Measurements from ENCODE around the gene ADGRL3. TPM values are rescaled to one million over a fixed set of nuclear protein-coding genes. Genes with fewer than 3 reads are reported as not detected.
"Not testable (repeated sequence)": the region's sequence is repeated elsewhere in the genome, so short reads cannot be mapped to it uniquely, and the experiment has no call there.

ADGRL3 gene
- total and polyA plus RNA-seq, 2 donors, result 3.1 to 70.1 TPM

DNA sequence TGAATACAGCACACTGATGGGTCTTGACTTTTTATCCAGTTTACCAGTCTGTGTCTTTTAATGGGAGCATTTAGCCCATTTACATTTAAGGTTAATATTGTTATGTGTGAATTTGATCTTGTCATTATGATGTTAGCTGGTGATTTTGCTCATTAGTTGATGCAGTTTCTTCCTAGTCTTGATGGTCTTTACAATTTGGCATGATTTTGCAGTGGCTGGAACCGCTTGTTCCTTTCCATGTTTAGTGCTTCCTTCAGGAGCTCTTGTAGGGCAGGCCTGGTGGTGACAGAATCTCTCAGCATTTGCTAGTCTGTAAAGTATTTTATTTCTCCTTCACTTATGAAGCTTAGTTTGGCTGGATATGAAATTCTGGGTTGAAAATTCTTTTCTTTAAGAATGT lies 558.5 kb downstream of the ADGRL3 start:
- not testable (repeated sequence) for DNase-seq (ENCODE audit: extremely low spot score); H3K4me1 ChIP-seq (ENCODE audit: insufficient read depth); H3K36me3 ChIP-seq (ENCODE audit: insufficient read depth); H3K4me3 ChIP-seq (ENCODE audit: low read depth, low read length); H3K27ac ChIP-seq (ENCODE audit: low read depth)
- WGBS, result 95% methylated on average over 1 of the region's 1 CpG

DNA sequence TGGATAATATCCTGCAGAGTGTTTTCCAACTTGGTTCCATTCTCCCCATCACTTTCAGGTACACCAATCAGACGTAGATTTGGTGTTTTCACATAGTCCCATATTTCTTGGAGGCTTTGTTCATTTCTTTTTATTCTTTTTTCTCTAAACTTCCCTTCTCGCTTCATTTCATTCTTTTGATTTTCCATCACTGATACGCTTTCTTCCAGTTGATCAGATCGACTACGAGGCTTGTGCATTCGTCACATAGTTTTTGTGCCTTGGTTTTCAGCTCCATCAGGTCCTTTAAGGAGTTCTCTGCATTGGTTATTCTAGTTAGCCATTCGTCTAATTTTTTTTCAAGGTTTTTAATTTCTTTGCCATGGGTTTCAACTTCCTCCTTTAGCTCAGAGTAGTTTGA lies 559.1 kb downstream of the ADGRL3 start:
- not testable (repeated sequence) for H3K4me3 ChIP-seq (ENCODE audit: low read depth, low read length); H3K36me3 ChIP-seq (ENCODE audit: insufficient read depth); H3K4me1 ChIP-seq (ENCODE audit: insufficient read depth); H3K27ac ChIP-seq (ENCODE audit: low read depth); DNase-seq (ENCODE audit: extremely low spot score)
- 90% methylated on average over 6 of the region's 7 CpGs for WGBS

DNA sequence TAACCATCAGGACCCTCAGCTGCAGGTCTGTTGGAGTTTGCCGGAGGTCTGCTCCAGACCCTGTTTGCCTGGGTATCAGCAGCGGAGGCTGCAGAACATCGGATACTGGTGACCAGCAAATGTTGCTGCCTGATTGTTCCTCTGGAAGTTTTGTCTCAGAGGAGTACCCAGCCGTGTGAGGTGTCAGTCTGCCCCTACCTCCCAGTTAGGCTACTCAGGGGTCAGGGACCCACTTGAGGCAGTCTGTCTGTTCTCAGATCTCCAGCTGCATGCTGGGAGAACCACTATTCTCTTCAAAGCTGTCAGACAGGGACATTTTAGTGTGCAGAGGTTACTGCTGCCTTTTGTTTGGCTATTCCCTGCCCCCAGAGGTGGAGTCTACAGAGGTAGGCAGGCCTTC lies 559.8 kb downstream of the ADGRL3 start:
- WGBS, result 98% methylated on average over 4 of the region's 4 CpGs
- not testable (repeated sequence) for DNase-seq (ENCODE audit: extremely low spot score); H3K4me1 ChIP-seq (ENCODE audit: insufficient read depth)

DNA sequence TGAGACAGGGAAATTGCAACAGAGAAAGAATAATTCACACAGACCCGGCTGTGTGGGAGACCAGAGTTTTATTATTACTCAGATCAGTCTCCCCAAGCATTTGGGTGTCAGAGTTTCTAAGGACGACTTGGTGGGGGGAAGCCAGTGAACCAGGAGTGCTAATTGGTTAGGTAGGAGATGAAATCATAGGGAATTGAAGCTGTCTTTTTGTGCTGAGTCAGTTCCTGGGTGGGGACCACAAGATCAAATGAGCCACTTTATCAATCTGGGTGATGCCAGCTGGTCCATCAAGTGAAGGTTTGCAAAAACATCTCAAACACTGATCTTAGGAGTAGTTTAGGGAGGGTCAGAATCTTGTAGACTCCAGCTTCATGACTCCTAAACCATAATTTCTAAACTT lies 560.7 kb downstream of the ADGRL3 start:
- Histone ChIP-seq H3K4me3 (ENCODE audit: low read depth, low read length) (no peak overlapping the region), H3K36me3 (ENCODE audit: insufficient read depth) (no peaks in the 10 kb centered on the region), H3K27ac (ENCODE audit: low read depth) (no peak overlapping the region), H3K4me1 (ENCODE audit: insufficient read depth) (no peaks in the 10 kb centered on the region)
- 94% methylated on average over 2 of the region's 2 CpGs for WGBS
- DNase-seq (ENCODE audit: extremely low spot score), result no peak

More for the DNA sequence above, 559.8 kb downstream of the ADGRL3 start:
- not testable (repeated sequence) for H3K27ac ChIP-seq (ENCODE audit: low read depth); H3K4me3 ChIP-seq (ENCODE audit: low read depth, low read length); H3K36me3 ChIP-seq (ENCODE audit: insufficient read depth)

DNA sequence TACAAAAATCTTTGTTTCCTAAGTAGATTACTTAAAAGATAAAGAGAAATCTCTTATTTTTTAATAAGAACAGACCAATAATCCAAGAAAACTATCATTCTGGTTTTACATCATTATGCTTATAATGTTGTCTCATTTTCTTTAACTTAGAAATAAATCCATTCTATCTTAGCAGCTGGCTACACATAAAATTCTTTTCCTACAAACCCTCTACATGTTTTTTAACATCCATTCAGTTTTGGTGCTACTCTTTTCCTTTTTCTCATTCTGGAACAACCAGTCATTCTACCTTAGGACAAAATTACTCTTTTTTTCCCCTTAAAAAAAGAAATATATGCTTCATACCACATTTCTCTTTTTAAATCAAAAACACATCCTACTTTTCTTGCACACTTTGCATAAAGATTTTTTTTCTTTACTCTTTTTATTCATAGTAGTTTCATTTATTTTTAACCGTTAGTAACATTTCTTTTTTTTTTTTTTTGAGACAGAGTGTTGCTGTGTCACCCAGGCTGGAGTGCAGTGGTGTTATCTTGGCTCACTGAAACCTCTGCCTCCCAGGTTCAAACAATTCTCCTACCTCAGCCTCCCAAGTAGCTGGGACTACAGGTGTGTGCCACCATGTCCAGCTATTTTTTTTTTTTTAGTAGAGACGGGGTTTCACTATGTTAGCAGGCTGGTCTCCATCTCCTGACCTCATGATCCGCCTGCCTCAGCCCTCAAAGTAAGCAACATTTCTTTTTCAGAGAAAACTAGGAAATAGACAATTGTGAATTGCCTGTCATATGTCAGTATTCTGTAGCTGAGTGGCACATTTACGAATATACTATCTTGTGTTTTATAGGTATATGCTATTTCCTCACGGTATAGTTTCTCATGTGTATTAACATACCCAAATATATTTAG lies 562.8 kb downstream of the ADGRL3 start:
- Histone ChIP-seq H3K4me3 (ENCODE audit: low read depth, low read length) (no peak overlapping the region), H3K27ac (ENCODE audit: low read depth) (no peak overlapping the region), H3K36me3 (ENCODE audit: insufficient read depth) (no peaks in the 10 kb centered on the region), H3K4me1 (ENCODE audit: insufficient read depth) (no peaks in the 10 kb centered on the region)
- 91% methylated on average over 5 of the region's 5 CpGs for WGBS
- no peak for DNase-seq (ENCODE audit: extremely low spot score)

DNA sequence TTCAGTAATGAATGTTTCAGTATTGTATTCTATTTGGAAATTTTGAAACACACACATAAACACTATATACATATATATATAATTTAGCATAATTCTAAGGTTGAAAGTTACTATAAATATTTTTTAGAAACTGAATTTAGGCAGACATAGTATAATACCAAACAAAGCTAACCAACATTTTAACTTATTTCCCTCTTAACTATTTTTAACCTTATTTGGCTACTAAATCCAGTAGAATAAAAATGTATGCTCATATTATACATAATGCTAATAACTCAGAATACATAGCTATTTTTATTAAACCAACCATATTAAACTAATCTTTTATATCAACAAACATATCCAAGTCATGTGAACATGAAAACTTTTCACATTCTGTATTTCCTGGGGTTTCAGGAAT lies 563.6 kb downstream of the ADGRL3 start:
- Histone ChIP-seq H3K27ac (ENCODE audit: low read depth) (no peak overlapping the region), H3K4me3 (ENCODE audit: low read depth, low read length) (no peak overlapping the region), H3K4me1 (ENCODE audit: insufficient read depth) (no peaks in the 10 kb centered on the region), H3K36me3 (ENCODE audit: insufficient read depth) (no peaks in the 10 kb centered on the region)
- no peak for DNase-seq (ENCODE audit: extremely low spot score)

DNA sequence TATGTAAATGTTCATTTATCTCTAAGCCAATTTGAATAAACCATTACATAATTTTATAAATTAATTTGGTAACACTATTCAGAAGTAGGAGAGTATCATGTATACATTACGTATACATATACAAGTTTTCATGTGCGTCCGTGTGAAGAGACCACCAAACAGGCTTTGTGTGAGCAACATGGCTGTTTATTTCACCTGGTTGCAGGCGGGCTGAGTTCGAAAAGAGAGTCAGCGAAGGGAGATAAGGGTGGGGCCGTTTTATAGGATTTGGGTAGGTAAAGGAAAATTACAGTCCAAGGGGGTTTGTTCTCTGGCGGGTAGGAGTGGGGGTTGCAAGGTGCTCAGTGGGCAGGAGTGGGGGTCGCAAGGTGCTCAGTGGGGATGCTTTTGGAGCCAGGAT lies 564.0 kb downstream of the ADGRL3 start:
- not testable (repeated sequence) for H3K27ac ChIP-seq (ENCODE audit: low read depth); H3K4me3 ChIP-seq (ENCODE audit: low read depth, low read length); H3K36me3 ChIP-seq (ENCODE audit: insufficient read depth); H3K4me1 ChIP-seq (ENCODE audit: insufficient read depth); DNase-seq (ENCODE audit: extremely low spot score)
- WGBS, result 84% methylated on average over 8 of the region's 9 CpGs

DNA sequence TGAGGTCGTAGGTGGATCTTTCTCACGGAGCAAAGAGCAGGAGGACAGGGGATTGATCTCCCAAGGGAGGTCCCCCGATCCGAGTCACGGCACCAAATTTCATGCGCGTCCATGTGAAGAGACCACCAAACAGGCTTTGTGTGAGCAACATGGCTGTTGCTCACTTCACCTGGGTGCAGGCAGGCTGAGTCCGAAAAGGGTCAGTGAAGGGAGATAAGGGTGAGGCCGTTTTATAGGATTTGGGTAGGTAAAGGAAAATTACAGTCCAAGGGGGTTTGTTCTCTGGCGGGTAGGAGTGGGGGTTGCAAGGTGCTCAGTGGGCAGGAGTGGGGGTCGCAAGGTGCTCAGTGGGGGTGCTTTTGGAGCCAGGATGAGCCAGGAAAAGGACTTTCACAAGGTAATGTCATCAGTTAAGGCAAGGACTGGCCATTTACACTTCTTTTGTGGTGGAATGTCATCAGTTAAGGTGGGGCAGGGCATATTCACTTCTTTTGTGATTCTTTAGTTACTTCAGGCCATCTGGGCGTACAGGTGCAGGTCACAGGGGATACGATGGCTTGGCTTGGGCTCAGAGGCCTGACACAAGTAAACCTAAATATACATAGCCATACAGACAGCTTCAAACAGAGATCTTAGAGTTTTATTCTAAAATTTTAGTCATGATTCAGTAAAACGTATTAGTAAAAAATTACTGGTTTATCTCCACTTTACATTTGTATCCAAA lies 569.5 kb downstream of the ADGRL3 start:
- H3K4me3 ChIP-seq (ENCODE audit: low read depth, low read length); H3K4me1 ChIP-seq (ENCODE audit: insufficient read depth); H3K36me3 ChIP-seq (ENCODE audit: insufficient read depth); DNase-seq (ENCODE audit: extremely low spot score); H3K27ac ChIP-seq (ENCODE audit: low read depth): not testable (repeated sequence)
- 90% methylated on average over 12 of the region's 14 CpGs for WGBS

DNA sequence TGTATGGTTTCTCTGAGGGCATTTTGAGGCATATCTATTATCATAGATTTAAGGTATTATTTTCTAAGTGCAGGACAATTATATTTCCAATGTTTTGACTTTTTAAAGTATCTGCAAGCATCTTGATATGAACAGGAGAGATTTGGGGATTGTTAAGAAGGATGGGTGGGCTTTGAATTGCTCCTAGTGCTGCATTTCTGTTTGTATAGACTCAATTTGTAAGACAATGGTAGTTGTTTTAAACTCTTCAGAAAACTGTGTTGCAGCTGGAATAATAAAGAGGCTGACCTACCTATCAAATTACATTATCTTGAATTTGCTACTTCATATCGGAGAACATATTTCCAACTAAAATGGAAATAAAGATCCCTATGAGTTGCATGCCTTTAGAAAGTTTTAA lies 570.3 kb downstream of the ADGRL3 start:
- Histone ChIP-seq H3K4me1 (ENCODE audit: insufficient read depth) (no peaks in the 10 kb centered on the region), H3K36me3 (ENCODE audit: insufficient read depth) (no peaks in the 10 kb centered on the region), H3K4me3 (ENCODE audit: low read depth, low read length) (no peak overlapping the region), H3K27ac (ENCODE audit: low read depth) (no peak overlapping the region)
- WGBS, result 87% methylated on average over 1 of the region's 1 CpG
- no peak for DNase-seq (ENCODE audit: extremely low spot score)

DNA sequence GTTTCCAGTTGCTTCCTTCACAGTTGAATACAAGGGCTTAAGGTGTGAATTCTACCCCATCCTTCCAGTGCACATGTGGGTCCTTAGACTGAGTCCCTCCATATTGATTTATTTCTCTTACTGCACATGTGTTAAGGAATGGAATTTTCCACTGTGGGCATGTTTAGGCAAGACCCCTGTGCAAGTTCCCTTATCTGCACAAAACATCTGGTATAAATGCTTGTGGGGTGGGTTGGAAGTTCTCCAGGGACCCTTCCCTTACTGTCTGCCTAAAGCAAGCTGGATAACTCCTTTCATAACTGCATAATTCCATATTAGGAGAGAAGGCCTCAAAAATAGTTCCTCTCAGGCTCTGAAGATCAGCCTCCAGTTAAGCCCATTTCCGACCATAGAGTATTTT lies 570.9 kb downstream of the ADGRL3 start:
- 47% methylated on average over 1 of the region's 1 CpG for WGBS
- Histone ChIP-seq H3K4me1 (ENCODE audit: insufficient read depth) (no peaks in the 10 kb centered on the region), H3K36me3 (ENCODE audit: insufficient read depth) (no peaks in the 10 kb centered on the region), H3K4me3 (ENCODE audit: low read depth, low read length) (no peak overlapping the region), H3K27ac (ENCODE audit: low read depth) (no peak overlapping the region)
- no peak for DNase-seq (ENCODE audit: extremely low spot score)

DNA sequence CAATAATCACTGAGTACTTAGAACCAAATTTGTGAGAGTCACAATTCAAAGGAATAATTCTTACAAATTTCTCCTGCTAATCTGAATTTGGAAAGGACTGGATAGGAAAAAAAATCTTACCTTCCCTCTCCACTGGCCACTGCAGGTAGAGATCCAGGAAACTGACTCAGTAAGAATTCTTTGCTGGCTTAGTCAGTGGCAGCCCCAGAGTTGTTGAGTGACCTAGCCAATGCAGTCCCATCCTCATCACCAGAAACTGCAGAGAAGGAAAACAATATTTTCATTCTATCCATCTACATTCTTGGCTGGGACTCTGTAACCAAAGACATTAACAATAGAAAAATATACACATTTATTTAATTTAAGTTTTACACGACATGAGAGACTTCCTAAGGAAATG lies 572.0 kb downstream of the ADGRL3 start:
- no peaks in the 10 kb centered on the region for H3K4me1 ChIP-seq (ENCODE audit: insufficient read depth)
- H3K4me3 ChIP-seq (ENCODE audit: low read depth, low read length), result no peak overlapping the region
- WGBS, result 83% methylated on average over 1 of the region's 1 CpG
- no peak overlapping the region for H3K27ac ChIP-seq (ENCODE audit: low read depth)
- no peak for DNase-seq (ENCODE audit: extremely low spot score)
- H3K36me3 ChIP-seq (ENCODE audit: insufficient read depth), result no peaks in the 10 kb centered on the region

DNA sequence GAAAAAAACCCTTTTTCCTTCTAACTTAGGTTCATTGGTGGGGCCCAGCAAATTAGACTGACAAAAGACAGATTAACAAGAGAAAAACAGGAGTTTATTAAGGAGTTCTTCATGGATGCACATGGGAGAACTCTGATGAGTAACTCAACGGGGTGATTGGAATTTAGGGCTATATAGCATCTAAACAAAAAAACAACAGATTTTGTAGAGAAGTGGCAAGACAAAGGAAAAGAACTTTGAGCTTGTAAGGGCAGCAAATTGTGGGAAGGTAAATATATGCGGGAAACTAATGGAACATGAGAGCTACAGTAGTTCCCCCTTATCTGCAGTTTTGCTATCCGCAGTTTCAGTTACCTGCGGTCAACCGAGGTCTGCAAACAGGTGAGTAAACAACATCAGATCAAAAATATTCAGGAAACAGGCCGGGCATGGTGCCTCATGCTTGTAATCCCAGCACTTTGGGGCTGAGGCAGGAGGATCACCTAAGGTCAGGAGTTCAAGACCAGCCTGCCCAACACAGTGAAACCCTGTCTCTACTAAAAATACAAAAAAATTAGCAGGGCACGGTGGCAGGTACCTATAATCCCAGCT lies 573.6 kb downstream of the ADGRL3 start:
- whole genome bisulfite sequencing, result 70% methylated on average over 7 of the region's 7 CpGs
- no peak overlapping the region for H3K27ac ChIP-seq (ENCODE audit: low read depth)
- no peak overlapping the region for H3K4me3 ChIP-seq (ENCODE audit: low read depth, low read length)
- DNase-seq (ENCODE audit: extremely low spot score), result no peak
- H3K4me1 ChIP-seq (ENCODE audit: insufficient read depth), result no peaks in the 10 kb centered on the region
- H3K36me3 ChIP-seq (ENCODE audit: insufficient read depth), result no peaks in the 10 kb centered on the region

DNA sequence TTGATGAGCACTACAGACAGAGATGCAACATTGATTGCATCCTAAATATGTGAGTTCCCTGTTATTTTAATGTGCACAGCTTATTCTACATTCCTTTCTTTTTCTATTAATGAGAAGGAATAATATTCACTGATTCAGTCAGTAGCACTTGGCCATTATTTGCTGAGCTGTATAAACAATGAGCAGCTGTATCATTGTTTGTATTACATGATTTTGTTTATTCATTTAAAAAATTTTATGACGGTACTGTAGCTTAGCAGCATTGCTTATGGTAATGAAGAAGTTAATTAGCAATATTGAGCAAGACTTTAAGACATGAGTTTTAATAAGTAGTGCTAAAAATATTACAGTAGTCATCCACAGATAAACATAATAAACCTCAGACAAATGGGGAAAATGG lies 582.0 kb downstream of the ADGRL3 start:
- Histone ChIP-seq H3K27ac (ENCODE audit: low read depth) (no peak overlapping the region), H3K4me3 (ENCODE audit: low read depth, low read length) (no peak overlapping the region), H3K4me1 (ENCODE audit: insufficient read depth) (no peaks in the 10 kb centered on the region), H3K36me3 (ENCODE audit: insufficient read depth) (no peaks in the 10 kb centered on the region)
- WGBS, result 52% methylated on average over 1 of the region's 1 CpG
- DNase-seq (ENCODE audit: extremely low spot score), result no peak

DNA sequence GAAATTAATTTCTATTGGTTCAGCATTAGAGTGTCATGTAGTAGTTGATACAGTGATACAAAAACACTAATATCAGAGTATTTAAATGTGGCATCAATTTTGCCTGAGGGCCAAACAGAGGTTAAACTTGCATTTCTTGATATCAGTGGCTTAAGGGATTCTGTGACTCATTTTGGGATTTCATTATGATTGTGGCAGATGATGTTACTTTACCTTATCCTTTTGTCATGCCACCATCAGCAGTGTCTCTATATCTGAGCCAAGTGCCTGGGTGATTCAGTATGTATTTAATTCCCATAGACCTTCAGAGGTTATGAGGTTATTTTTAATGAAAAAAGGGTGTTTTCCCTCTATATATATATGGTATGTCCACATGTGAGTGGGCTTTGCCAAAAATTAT lies 582.9 kb downstream of the ADGRL3 start:
- no peak for DNase-seq (ENCODE audit: extremely low spot score)
- Histone ChIP-seq H3K4me1 (ENCODE audit: insufficient read depth) (no peaks in the 10 kb centered on the region), H3K36me3 (ENCODE audit: insufficient read depth) (no peaks in the 10 kb centered on the region), H3K4me3 (ENCODE audit: low read depth, low read length) (no peak overlapping the region), H3K27ac (ENCODE audit: low read depth) (no peak overlapping the region)

All from urinary bladder (tissue), 4 donors.